GM12878 (cell line): ENCODE results near the gene CRHR2. TPM values are rescaled to one million over a fixed set of nuclear protein-coding genes. Genes with fewer than 3 reads are reported as not detected.

Experiments
- ATAC-seq: fragments of 200-7000 bp; cut with Tn5 transposase; 3 replicates; pipeline ENCODE4 v1.9.1; 2020; ENCODE audit warnings: mild to moderate bottlenecking, moderate library complexity
- BruUV-seq: library from RNA; stranded (reverse); fragments of 400-500 nt; replicated peaks from 2 replicates; lab custom pipeline; 2021; lab: Mats Ljungman, UMichigan
- CTCF ChIA-PET: fragments of 300-600 bp; sonication (Branson Sonifier 250); formaldehyde crosslinking; extraction: SDS; loops from one replicate; lab custom pipeline; 2021; ENCODE audit warnings: inconsistent platforms; lab: Yijun Ruan, JAX
- POLR2A ChIA-PET: fragments of 350-600 bp; formaldehyde crosslinking; extraction: SDS; loops from one replicate; lab custom pipeline; 2021; ENCODE audit warnings: inconsistent platforms; lab: Charles Lee
- RAD21 ChIA-PET: fragments of 300-600 bp; sonication (Branson Sonifier 250); formaldehyde crosslinking; loops from one replicate; lab custom pipeline; 2023; ENCODE audit warnings: antibody characterized with exemption; ENCODE audit not compliant: unreplicated experiment; lab: Charles Lee
- SMC1A ChIA-PET: fragments of 300-600 bp; sonication (Branson Sonifier 250); formaldehyde crosslinking; loops from one replicate; lab custom pipeline; 2023; ENCODE audit not compliant: unreplicated experiment, uncharacterized antibody; lab: Charles Lee
- DNase-seq: peaks from one replicate; pipeline ENCODE4 v3.0.0-alpha.2; 2011; ENCODE audit warnings: low read depth, low spot score
- FAIRE-seq: peaks from 3 replicates; lab custom pipeline; 2011; peaks lifted over from hg19 to GRCh38; lab: Jason Lieb, UNC
- H2AFZ ChIP-seq: 2 replicates; pipeline ENCODE4 v1.6.0; 2011; ENCODE audit warnings: low read depth, low read length, control low read depth; ENCODE audit not compliant: control insufficient read depth
- H3K27ac ChIP-seq: 2 replicates; pipeline ENCODE4 v1.5.1; 2011; ENCODE audit warnings: control low read depth; ENCODE audit not compliant: control insufficient read depth, insufficient read depth
- H3K27me3 ChIP-seq, 2 experiments: replicated peaks in 1 of 2; 2 replicates each; pipeline versions ENCODE4 v1.6.0 to v1.6.1; 2011; ENCODE audit warnings: low read length in 1 of 2; ENCODE audit not compliant: control insufficient read depth in 2 of 2, insufficient read depth in 2 of 2
- H3K36me3 ChIP-seq, 2 experiments: 2 replicates each; pipeline ENCODE4 v1.5.1; 2011; ENCODE audit warnings: low read length in 1 of 2; ENCODE audit not compliant: control insufficient read depth in 2 of 2, insufficient read depth in 2 of 2
- H3K4me1 ChIP-seq: 2 replicates; pipeline ENCODE4 v1.6.1; 2011; ENCODE audit warnings: mild to moderate bottlenecking, low read length, moderate library complexity, mixed read lengths; ENCODE audit not compliant: control insufficient read depth, insufficient read depth
- H3K4me2 ChIP-seq: 2 replicates; pipeline ENCODE4 v1.6.0; 2011; ENCODE audit warnings: control low read depth; ENCODE audit not compliant: control insufficient read depth, insufficient read depth
- H3K4me3 ChIP-seq: fragments of 200-600 bp; sonication (generic); 2 replicates; pipeline ENCODE4 v1.5.1; 2016
- H3K79me2 ChIP-seq: 2 replicates; pipeline ENCODE4 v1.6.0; 2011; ENCODE audit warnings: low read length; ENCODE audit not compliant: control insufficient read depth, insufficient read depth
- H3K9ac ChIP-seq: 2 replicates; pipeline ENCODE4 v1.8.0; 2011; ENCODE audit warnings: low read length, control low read depth, mixed read lengths; ENCODE audit not compliant: control insufficient read depth, insufficient read depth
- H3K9me3 ChIP-seq: replicated peaks from 3 replicates; pipeline ENCODE4 v1.5.1; 2011; ENCODE audit warnings: mild to moderate bottlenecking, low read length; ENCODE audit not compliant: control insufficient read depth, insufficient read depth
- H4K20me1 ChIP-seq: 2 replicates; pipeline ENCODE4 v1.6.0; 2011; ENCODE audit not compliant: control insufficient read depth, insufficient read depth
- BRCA1 ChIP-seq: IDR thresholded peaks from 2 replicates; pipeline ENCODE4 v1.6.1; 2011; ENCODE audit warnings: low read depth, low read length, improper control_type of control experiment
- CHD1 ChIP-seq: IDR thresholded peaks from 2 replicates; pipeline ENCODE4 v1.6.1; 2012; ENCODE audit warnings: low read depth, low read length, improper control_type of control experiment
- EED ChIP-seq: sonication (generic); IDR thresholded peaks from 2 replicates; pipeline ENCODE4 v1.6.1; 2016; ENCODE audit warnings: antibody characterized with exemption, low read depth
- ESRRA ChIP-seq: IDR thresholded peaks from 2 replicates; pipeline ENCODE4 v1.6.1; 2012; ENCODE audit warnings: mild to moderate bottlenecking, low read length, improper control_type of control experiment
- HSF1 ChIP-seq: fragments of 150-350 bp; IDR thresholded peaks from 2 replicates; pipeline ENCODE4 v1.6.1; 2014; ENCODE audit warnings: mild to moderate bottlenecking, low read depth, low read length
- NR2C2 ChIP-seq: IDR thresholded peaks from 2 replicates; pipeline ENCODE4 v1.6.1; 2011; ENCODE audit warnings: borderline replicate concordance, low read depth; ENCODE audit not compliant: control insufficient read depth, insufficient read length
- SMAD1 ChIP-seq: fragments of 450-650 bp; IDR thresholded peaks from 2 replicates; pipeline ENCODE4 v1.6.1; 2018; ENCODE audit warnings: mild to moderate bottlenecking, low read depth; ENCODE audit not compliant: partially characterized antibody
- ZNF207 ChIP-seq: fragments of 450-650 bp; IDR thresholded peaks from 2 replicates; pipeline ENCODE4 v1.6.1; 2014; ENCODE audit warnings: antibody characterized with exemption, mild to moderate bottlenecking, borderline replicate concordance
- ZNF687 ChIP-seq: fragments of 450-650 bp; IDR thresholded peaks from 2 replicates; pipeline ENCODE4 v1.6.1; 2017; ENCODE audit warnings: mild to moderate bottlenecking, moderate library complexity
- ZZZ3 ChIP-seq: IDR thresholded peaks from 2 replicates; pipeline ENCODE4 v1.6.1; 2011; ENCODE audit warnings: low read depth; ENCODE audit not compliant: control insufficient read depth, insufficient read length
- WGBS: methylation state at CpG from one replicate; pipeline ENCODE4 v1.1.6; 2016; ENCODE audit warnings: low lambda C conversion rate; ENCODE audit not compliant: insufficient replicate concordance, insufficient coverage; ENCODE audit errors: missing lambda C conversion rate; 5-methylcytosine and 5-hydroxymethylcytosine counted together
- in situ Hi-C: fragments of 300-500 bp; cut with MboI; formaldehyde crosslinking; loops from 9 replicates; pipeline ENCODE4 v1.14.3; 2018; ENCODE audit warnings: mixed read lengths
- intact Hi-C: fragments of 100-400 bp; cut with micrococcal nuclease; formaldehyde crosslinking; loops from one replicate; pipeline ENCODE4 v1.14.2; 2022; ENCODE audit not compliant: unreplicated experiment
- polyA plus RNA-seq, 11 experiments: library from polyadenylated mRNA; depleted of rRNA in 4 of 11; unstranded in 6 of 11; stranded (reverse) in 5 of 11; fragments of >200 nt; fragmentation: Nextera tagmentation in 4 of 11; fragmentation: Illumina TruSeq in 1 of 11; extraction: Ambion mirVana in 4 of 11; extraction: Trizol in 1 of 11; gene quantifications; 1 replicate in 1 of 11; 2 replicates in 10 of 11; pipeline versions ENCODE4 v1.2.1 to v1.2.3, GENCODE V29; 2011 to 2016; ENCODE audit warnings: inconsistent platforms in 2 of 11, missing spikeins in 2 of 11, low read depth in 1 of 11
- total RNA-seq, 4 experiments: library from RNA; depleted of rRNA in 3 of 4; stranded (reverse); fragments of >200 nt in 3 of 4; fragmentation: Illumina TruSeq in 1 of 4; extraction: Trizol in 1 of 4; gene quantifications; 2 replicates each; pipeline versions ENCODE4 v1.2.1 to v1.2.3, GENCODE V29; 2013 to 2021

CRHR2 gene
- total and polyA plus RNA-seq, 10 of the 15 experiments (the other 5 are each of a cell fraction or from before 2014, with no cell fraction given), result not detected

- ATAC-seq, result no peak
- H3K27me3 ChIP-seq, result no peaks in the 10 kb centered on the region
- no peaks in the 10 kb centered on the region for H3K79me2 ChIP-seq
- ChIA-PET RAD21 (no interaction called here), CTCF (no interaction called here), SMC1A (no interaction called here), POLR2A (interaction anchor here (0.6 kb wide), 1 partner anchor 80 kb away, joined by 3 read pairs; no protein-coding TSS in a partner anchor)
- no peak for TF ChIP-seq ESRRA
- no peak for TF ChIP-seq BRCA1
- no peak for TF ChIP-seq CHD1
- no peak for TF ChIP-seq ZNF687
- no peak for TF ChIP-seq SMAD1
- TF ChIP-seq HSF1, result no peak
- no peak for TF ChIP-seq EED
- no peak for TF ChIP-seq NR2C2
- TF ChIP-seq ZZZ3, result no peak
- no peak for TF ChIP-seq ZNF207
- no peaks in the 10 kb centered on the region for H3K4me1 ChIP-seq
- WGBS, result 62% methylated on average over 15 of the region's 15 CpGs
- no TSS peak for BruUV-seq
- FAIRE-seq, result no peak
- H3K4me2 ChIP-seq, result no peak overlapping the region
- in situ Hi-C loops (no loop called here), intact Hi-C loops (no loop called here)
- no peaks in the 10 kb centered on the region for H4K20me1 ChIP-seq
- H3K9ac ChIP-seq, result no peak overlapping the region
- no peaks in the 10 kb centered on the region for H3K9me3 ChIP-seq
- H3K27ac ChIP-seq, result no peak overlapping the region
- no peaks in the 10 kb centered on the region; a peak in 1 of 4 replicates for H3K36me3 ChIP-seq
- DNase-seq, result no peak
- no peak overlapping the region for H2AFZ ChIP-seq
- H3K4me3 ChIP-seq, result no peak overlapping the region
Measured at GRCh38 chr7:30654296-30655090, 27.8 kb downstream of the CRHR2 start.
